Kasumi-1 (cell line): Measurements from ENCODE around the gene PIGA.
"Not testable (repeated sequence)": the region's sequence is repeated elsewhere in the genome, so short reads cannot be mapped to it uniquely, and the experiment has no call there.

Experiments
- DNase-seq, 2 experiments: peaks; one replicate each; lab custom pipeline; 2025; lab: John Stamatoyannopoulos, UW

PIGA gene

DNA sequence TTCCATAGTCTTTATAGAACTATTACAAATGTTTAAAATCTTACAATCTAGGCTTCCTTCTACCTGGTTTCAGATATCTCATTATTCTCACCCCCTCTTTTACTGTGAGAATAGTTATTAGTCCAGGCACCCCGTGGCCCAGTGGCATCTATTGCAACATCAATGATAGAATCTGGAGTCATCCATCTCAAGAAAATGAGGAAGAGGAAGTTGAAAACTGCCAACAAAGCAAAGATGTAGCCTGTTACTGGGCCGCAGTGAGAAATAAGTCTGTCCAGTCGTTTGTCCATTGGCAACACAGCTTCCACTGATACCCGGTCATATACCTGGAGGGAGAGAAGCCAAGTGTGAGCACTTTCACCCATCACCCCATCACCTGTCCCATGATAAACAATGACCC lies 13.9 kb downstream of the PIGA start:
- DNase-seq = peak; percentile 9 to 20

DNA sequence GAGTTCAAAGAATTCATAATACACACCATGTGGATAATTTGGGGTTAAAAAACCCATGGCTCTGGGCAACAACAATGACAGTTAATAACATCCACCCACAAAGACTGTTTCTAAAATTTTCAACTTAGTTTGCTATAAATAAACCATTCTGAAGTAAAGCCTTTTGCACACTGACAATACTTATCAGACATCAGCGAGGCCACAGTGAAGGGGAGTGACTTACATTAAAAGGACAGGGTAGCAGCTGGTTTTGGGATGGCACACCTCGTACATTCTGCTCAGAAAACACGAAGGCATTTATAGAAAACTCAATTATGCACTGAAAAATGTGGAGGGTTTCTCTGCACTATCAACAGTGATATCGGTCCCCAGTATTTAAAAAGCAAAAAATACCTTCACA lies 15.0 kb downstream of the PIGA start:
- no peak for DNase-seq

DNA sequence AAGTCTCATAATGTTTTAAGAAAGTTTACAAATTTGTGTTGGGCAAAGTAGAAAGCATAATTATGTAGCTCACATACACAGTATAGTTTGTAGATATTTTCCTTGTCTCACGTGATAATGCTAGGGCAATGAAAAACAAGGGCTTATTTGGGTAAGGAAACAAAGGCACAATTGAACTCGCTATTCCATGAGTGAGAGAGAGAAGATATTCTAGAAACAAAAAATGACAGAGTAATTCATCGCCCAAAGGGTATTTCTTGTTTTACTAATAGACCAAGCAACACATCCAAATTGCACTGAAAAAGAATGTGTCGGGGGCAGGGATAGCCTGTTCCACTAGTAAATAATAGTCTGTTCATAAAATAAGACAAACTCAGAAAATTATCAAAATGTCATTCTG lies 16.2 kb downstream of the PIGA start:
- no peak for DNase-seq

DNA sequence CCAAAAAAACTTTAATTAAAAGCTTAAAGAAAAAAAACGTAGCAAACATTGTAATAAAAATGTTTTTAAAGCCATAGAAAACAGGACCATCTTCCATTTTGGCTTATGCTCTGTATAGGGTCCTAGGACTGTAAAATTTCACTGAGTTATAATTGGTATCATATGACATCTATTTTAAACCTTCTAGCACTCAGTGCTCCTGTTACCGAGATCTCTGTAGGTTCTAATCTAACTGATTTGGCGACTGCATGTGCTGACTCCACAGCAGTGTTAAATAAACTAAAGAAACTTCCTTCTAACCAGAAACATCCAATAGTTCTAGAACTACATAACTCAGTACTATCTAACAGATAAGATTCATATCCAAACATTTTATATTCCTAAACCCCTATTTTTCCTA lies 19.8 kb downstream of the PIGA start, which contains the start of gene ASB11:
Gene ASB11 (minus strand): TSS at position 132 of the 400 bp plus-strand sequence. CDS start 35 bp downstream, at position 97.
- DNase-seq = no peak

DNA sequence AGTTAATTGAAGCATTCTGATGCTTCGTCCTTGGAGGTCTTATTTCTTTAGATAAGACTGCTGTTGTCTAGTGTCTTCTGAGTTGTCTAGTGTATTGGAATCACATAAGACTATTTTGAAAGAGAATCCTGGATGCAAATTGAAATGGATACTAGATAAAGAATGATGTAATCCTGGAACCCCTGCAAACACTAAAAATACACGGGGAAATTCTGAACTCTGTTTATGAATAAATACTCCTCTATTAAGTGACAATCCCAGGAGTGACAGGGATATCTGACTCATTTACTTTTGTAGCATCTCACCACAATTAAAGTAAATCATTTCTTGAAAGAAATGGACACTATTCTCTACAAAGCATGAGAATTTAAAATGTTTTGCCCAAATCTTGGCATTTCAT lies 20.9 kb downstream of the PIGA start:
- DNase-seq = no peak

DNA sequence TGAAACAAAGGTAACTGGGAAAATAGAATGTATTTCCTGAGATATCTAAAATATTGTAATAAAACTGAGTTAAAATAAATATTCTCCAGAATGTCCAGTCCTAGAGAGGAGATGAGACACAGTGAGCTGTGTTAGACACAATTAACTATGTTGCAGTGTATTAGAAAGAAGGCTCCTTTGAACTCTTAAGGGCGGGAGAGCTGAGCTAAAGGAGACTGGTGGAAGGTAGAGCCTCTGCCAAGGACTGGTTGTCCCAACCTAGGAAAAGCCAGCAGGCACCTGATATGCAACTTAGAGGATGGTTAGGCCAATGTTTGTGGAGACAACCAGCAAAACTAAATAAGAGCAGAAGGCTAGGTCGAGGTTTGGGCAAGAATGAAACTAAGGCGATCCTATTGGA lies 24.2 kb downstream of the PIGA start:
- DNase-seq = no peak

DNA sequence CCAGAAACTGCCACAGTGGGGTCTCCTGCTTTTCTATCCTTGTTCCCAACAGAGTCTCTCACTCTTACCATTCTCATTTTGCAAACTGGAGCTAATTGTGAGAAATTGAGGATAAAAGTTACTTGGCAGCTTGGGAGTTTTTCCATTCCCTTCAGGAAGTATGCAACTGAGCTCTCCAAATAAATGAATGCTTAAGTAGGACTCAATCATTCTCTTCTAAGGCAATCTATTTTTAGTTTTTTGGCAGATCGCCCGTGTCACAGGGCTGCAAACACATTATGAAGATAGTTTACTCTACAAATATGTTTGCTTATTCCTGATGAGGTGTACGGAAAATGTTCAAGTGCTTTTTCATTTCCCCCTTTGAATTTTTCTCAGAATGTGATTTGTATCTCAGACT lies 25.2 kb downstream of the PIGA start:
- DNase-seq = no peak

DNA sequence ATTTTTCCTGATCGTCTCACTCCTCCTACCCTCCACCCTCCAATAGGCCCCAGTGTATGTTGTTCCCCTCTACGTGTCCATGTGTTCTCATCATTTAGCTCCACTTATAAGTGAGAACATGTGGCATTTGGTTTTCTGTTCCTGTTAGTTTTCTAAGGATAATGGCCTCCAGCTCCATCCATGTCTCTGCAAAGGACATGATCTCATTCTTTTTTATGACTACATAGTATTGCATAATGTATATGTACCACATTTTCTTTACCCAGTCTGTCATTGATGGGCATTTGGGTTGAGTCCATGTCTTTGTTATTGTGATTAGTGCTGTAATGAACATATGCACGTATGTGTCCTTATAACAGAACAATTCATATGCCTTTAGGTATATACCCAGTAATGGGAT lies 29.4 kb downstream of the PIGA start:
- not testable (repeated sequence) for DNase-seq

DNA sequence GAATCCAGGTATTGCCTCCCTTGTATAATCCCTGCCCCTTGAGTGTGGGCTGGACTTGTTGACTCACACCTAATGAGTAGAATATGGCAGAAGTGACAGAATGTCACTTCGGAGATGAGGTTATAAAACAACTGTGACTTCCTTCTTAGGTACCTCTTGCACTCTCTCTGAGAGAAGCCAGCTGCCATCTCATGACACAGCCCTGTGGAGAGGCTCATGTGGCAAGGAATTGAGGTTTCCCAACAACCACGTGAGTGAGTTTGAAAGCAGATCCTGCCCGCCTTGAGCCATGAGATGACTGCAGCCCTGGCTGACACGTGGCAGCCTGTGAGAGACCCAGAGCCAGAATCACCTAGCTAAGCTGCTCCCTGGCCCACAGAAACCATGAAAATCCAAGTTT lies 33.4 kb downstream of the PIGA start:
- DNase-seq = peak; percentile 5 to 9

DNA sequence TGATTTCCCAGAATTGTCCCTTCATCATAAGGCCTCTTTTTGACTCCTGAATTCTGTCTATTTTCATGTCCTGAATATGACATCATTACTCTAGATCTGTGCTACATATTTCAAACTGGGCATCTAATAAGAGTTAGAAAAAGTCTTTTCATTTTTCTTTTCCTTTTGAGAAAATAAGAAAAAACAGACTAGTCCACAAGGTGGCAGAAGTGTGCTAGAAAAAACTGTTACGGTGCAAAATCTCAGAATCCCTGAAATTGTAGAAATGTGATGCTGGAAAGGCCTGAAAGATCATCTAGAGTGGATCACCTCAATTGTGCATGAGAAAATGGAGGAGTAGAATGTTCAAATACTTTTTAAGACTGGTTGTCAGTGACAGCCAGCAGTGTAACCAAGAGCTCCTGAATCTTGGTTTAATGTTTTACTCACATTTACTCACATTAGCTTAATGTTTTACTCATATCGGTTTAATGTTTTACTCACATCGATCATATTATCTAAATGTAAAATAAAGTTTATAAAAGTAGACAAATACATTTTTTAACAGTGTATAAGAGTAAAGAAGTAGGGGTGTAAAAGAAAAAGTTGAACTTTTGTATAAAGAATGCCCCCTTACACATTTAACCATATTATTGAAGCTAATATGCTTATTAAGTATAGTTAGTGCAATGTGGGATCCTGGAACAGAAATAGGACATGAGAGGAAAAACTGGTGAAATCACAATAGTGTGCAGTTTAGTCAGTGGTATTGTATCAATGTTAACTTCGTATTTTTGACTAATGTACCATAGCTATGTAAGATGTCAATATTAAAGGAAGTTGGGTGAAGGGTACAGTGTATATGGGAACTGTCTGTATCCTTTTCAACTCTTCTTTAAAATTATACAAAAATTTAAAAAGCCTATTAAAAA lies 35.1 kb downstream of the PIGA start:
- peak; percentile 22 to 47 for DNase-seq

DNA sequence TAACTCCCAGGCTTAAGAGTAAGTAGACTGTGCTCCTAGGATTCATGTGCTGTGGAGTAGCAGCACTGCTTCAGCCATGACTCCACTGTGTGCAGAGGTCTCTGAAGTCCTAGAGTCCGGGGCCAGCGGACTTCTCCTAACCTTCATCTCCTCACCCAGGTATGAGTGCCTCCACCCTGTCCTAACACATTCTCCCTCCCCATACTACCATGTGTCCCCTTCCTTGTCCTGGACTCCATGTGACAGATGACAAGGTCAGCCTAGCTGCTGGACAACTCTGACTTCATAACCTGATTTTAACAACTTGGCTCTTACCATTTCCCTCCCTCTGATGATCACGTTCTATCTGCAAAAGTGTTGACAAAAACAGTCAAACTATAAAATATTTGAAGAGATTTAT lies 36.5 kb downstream of the PIGA start:
- no peak for DNase-seq

DNA sequence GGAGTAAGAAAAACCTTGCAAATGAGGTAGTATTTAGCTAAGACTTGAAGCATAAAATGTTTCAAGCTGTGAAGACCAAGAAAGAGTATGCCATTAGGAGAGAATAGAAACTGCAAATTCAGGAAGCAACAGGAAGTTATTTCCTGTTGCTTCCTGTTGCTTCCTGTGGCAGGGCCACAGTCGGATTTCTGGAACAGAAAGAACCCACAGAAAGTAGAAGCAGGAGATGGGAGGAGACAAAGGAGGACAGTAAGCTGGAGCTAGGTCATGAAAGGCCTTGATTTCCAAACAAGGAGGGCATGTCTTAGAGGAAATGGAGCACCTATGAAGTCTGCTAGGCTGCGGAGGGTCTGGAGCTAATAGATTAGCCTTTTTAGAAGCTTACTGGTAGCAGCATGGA lies 37.1 kb downstream of the PIGA start:
- DNase-seq = peak; percentile 10 to 11

DNA sequence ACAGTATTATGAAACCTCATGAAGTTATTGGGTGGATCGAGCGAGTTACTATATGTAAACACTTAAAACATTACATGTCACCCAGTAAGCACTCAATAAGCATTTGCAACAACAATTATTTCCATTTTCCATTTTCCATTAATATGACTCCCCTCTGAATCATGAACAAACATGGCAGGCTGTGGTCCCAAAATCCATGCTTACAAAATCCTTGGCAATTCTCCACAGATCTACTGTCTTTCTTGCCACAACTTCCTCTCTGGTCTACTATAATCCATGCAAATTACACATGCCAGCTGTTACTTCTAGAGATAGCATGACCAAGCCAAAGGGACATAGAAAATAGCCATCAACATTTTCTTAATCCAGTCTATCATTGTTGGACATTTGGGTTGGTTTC lies 41.9 kb downstream of the PIGA start:
- DNase-seq = peak in 1 of 2 experiments; percentile 0

DNA sequence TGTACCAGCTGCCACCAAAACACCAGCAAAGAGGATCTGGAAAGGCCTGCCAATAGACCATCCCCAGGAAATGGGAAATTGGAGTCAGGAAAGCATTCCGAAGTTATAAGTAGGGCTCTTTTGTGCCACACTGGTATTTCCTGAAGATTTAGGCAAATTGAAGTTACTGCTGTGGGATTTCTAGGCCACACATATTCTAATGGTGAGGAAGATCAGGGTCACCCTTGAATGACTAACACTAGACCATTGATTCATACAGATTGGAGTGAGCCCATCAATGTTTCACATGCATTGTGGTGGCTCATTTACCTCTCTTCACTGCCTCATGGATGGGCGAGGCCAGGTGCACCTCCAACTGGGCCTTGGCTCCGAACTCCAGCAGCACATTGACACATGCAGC lies 42.5 kb downstream of the PIGA start:
- no peak for DNase-seq

DNA sequence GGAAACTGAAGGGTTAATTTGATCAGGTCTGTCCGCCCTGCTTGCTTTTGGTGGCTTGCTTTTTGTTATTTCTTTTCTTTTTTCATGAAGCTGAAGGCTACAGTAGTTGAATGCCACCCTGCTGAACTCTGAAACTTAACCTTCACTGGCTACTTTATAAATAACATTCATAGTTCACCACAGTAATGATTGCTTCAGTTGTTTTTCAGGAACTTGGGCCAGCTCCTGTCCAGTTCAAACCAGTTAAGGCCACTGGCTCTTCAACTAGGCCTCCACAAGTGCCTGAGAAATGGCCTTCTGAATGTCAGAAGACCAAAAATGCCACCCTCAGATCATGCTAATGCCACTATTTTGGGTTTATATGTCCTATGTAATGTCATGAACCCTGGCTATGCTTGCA lies 57.7 kb downstream of the PIGA start:
- no peak for DNase-seq

DNA sequence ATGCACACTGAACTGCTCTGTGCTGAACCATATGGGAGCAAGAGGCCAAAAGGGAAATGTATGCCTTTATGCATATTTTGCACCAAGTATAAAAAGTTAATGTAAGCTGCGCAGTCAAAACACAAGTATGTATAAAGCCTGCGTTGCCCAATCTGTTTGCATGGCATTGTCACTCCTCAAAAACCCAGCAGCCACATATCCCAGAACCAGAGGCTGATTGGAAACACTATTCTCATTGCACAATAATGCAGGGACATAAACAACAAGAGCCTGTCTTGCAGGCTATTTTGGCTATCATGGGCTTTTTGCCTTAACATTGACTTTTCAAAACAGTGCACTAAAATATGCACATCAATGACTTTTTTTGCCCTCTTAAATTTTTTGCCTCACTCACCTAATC lies 60.4 kb downstream of the PIGA start:
- no peak for DNase-seq

DNA sequence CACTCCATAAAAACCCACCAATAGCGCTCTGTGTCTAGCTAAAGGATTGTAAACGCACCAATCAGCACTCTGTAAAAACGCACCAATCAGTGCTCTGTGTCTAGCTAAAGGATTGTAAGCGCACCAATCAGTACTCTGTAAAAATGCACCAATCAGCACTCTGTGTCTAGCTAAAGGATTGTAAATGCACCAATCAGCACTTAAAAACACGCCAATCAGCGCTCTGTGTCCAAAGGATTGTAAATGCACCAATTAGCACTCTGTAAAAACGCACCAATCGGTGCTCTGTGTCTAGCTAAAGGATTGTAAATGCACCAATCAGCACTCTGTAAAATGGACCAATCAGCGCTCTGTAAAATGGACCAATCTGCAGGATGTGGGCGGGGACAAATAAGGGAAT lies 62.0 kb downstream of the PIGA start:
- not testable (repeated sequence) for DNase-seq

DNA sequence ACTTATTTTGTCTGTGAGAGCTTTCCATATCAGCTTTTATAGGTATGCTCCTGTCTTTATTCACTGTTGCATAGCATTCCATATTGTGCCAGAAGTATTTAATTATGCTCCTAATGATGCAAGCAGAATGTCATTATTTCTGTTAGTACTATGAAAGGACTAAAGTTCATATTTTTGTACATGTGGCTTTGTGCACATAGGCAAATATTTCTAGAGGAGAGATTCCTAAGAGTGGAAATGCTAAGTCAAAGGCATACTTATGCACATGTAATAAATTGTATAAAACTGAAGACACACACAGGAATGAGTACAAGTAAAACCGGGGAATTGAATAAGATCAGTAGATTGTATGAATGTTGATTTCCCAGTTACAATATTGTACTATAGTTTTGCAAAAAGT lies 63.6 kb downstream of the PIGA start:
- DNase-seq = no peak

DNA sequence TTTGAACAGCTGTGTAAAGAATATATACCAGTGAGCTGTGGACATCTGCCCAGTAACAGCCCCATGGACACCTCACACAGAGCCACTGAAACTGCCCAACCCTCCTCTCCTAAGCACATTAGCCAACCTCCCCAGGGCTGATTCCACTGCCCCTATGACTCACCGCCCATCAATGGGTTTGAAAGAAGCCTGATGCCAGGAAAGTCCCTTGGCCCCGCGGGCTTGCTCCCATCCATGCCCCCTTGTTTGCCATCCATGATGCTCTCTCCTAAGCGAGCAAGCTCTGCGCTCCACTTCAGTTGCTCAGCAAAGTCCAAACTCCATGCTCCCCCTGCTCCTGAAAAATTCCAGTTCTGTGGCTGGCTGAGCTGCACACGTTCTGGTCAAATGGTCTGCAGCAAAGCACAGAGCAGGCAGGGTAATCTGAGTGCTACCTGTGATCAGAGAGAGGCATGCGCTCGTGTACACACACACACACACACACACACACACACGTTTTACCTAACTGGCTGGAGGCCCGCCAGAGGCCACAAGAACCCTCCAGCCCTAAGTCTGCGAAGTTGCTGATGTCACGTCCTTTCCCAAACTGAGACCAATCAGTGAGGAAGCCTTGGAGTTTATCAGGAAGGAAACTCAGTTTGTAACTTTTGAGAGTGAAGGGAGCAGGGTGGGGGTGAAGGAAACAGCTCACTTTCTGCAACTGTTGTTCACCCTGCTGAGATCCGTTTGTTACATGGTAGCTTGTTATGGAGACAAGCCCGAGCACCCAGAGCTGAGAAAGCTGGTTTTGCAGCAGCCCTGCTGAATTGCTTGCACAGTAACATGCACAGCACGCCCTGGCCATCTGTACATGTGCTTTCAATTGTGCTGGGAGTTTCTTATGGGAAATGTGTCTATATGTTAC lies 65.5 kb downstream of the PIGA start, which contains the start of gene ASB9:
Gene ASB9 (minus strand): TSS at position 466 of the 904 bp plus-strand sequence. CDS start 209 bp downstream, at position 257.
- DNase-seq = no peak
